H1 (cell line): Measurements from ENCODE around the gene BHLHE23.

Experiments
- CREB1 ChIP-seq: IDR thresholded peaks from 2 replicates; pipeline ENCODE4 v1.6.1; 2012; ENCODE audit warnings: inconsistent platforms
- EZH2 ChIP-seq: fragments of 200-600 bp; sonication (generic); IDR thresholded peaks from 2 replicates; pipeline ENCODE4 v1.7.1; 2012; ENCODE audit warnings: low read depth, mild to moderate bottlenecking, moderate library complexity, low read length, inconsistent platforms; ENCODE audit not compliant: severe bottlenecking
- MAFK ChIP-seq: IDR thresholded peaks from 2 replicates; pipeline ENCODE4 v1.6.1; 2012; ENCODE audit warnings: low read depth, mild to moderate bottlenecking, improper control_type of control experiment, low read length
- RAD21 ChIP-seq, 2 experiments: IDR thresholded peaks in 1 of 2; conservative IDR thresholded peaks in 1 of 2; 2 replicates each; pipeline ENCODE4 v1.6.1; 2011; ENCODE audit warnings: low read depth in 2 of 2, low read length in 2 of 2, improper control_type of control experiment in 1 of 2, inconsistent platforms in 1 of 2, mild to moderate bottlenecking in 1 of 2, moderate library complexity in 1 of 2
- RFX5 ChIP-seq: IDR thresholded peaks from 2 replicates; pipeline ENCODE4 v1.6.1; 2011; ENCODE audit warnings: low read depth, low read length, improper control_type of control experiment, borderline replicate concordance
- TAF1 ChIP-seq: IDR thresholded peaks from 2 replicates; pipeline ENCODE4 v1.6.1; 2011; ENCODE audit warnings: mild to moderate bottlenecking, low read depth, low read length
- TEAD4 ChIP-seq: IDR thresholded peaks from 2 replicates; pipeline ENCODE4 v1.6.1; 2012; ENCODE audit warnings: low read depth, low read length, inconsistent platforms, mixed read lengths
- YY1 ChIP-seq: IDR thresholded peaks from 2 replicates; pipeline ENCODE4 v1.6.1; 2011; ENCODE audit warnings: low read depth, mild to moderate bottlenecking, low read length
- TF ChIP-seq, protein P1 (sequence below), 3 experiments: IDR thresholded peaks; 1 replicate in 2 of 3; 2 replicates in 1 of 3; pipeline versions ENCODE4 v1.5.1 to v1.6.1; 2011; ENCODE audit warnings: low read length in 3 of 3, mild to moderate bottlenecking in 3 of 3, inconsistent platforms in 2 of 3, low read depth in 1 of 3, moderate library complexity in 1 of 3; ENCODE audit not compliant: insufficient read depth in 1 of 3; ENCODE audit errors: control extremely low read depth in 1 of 3
- TF ChIP-seq, protein P2 (sequence below): IDR thresholded peaks from 2 replicates; pipeline ENCODE4 v1.6.1; 2011; ENCODE audit warnings: low read length, improper control_type of control experiment

DNA sequence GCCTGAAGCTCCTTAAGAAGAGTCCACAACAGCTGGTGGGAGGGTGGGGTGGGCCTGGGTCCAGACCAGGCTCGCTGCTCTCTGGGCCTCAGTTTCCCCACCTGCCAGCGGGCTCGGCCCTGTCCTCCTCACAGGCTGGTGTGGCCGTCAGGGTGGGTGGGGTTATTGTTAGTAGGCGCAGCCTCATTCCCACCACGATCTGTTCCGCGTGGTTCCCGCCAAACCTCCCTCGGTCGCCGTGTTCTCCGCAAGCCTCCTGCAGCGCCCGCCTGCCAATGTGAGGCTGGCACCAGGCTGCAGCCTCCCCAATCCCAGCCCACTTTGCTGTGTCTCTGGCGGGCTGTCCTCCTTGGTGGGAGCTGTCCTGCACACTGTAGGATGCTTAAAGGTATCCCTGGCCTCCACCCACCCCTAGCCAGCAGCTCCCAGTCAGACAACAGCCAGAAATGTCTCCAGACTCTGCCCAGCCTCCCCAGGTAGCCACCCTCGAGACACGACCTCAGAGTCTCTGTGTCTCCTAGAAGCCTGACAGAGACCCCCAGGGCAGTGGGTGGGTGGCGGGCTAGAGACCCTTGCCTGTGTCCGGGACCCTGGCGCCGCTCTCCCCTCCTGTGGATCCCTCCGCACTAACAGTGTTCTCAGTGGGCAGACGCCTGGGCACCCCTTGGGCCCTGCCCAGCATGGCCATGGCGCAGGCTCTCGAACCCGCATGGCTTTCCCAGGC, 39.0 kb downstream of the BHLHE23 start:
- TF ChIP-seq YY1, result no peak
- no peak for TF ChIP-seq TEAD4
- TF ChIP-seq, protein P1, sequence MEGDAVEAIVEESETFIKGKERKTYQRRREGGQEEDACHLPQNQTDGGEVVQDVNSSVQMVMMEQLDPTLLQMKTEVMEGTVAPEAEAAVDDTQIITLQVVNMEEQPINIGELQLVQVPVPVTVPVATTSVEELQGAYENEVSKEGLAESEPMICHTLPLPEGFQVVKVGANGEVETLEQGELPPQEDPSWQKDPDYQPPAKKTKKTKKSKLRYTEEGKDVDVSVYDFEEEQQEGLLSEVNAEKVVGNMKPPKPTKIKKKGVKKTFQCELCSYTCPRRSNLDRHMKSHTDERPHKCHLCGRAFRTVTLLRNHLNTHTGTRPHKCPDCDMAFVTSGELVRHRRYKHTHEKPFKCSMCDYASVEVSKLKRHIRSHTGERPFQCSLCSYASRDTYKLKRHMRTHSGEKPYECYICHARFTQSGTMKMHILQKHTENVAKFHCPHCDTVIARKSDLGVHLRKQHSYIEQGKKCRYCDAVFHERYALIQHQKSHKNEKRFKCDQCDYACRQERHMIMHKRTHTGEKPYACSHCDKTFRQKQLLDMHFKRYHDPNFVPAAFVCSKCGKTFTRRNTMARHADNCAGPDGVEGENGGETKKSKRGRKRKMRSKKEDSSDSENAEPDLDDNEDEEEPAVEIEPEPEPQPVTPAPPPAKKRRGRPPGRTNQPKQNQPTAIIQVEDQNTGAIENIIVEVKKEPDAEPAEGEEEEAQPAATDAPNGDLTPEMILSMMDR (IDR thresholded peaks at IDR 0.05; ENCODE audit: control extremely low read depth in 1 of 3, insufficient read depth in 1 of 3, low read depth in 1 of 3, low read length in 3 of 3), result no peak
- TF ChIP-seq, protein P2, sequence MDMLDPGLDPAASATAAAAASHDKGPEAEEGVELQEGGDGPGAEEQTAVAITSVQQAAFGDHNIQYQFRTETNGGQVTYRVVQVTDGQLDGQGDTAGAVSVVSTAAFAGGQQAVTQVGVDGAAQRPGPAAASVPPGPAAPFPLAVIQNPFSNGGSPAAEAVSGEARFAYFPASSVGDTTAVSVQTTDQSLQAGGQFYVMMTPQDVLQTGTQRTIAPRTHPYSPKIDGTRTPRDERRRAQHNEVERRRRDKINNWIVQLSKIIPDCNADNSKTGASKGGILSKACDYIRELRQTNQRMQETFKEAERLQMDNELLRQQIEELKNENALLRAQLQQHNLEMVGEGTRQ, result no peak
- no peak for TF ChIP-seq TAF1
- TF ChIP-seq CREB1, result no peak
- no peak for TF ChIP-seq RAD21 (IDR thresholded peaks at IDR 0.05 in 1 of 2, conservative IDR thresholded peaks at IDR 0.05 in 1 of 2; ENCODE audit: low read depth in 2 of 2, low read length in 2 of 2)
- no peak for TF ChIP-seq RFX5
- TF ChIP-seq MAFK, result no peak
- TF ChIP-seq EZH2, result no peak
